ENCODE data around the gene KMT2B.

- TF ChIP-seq PRPF4 (IDR thresholded peaks at IDR 0.05; ENCODE audit: insufficient read depth, low read depth, low read length, poor library complexity, severe bottlenecking) (no peak), CREBBP (IDR thresholded peaks at IDR 0.05; ENCODE audit: low read depth, low read length) (no peak), USF2 (CRISPR knock-in tag; IDR thresholded peaks at IDR 0.05) (no peak), SP1 (CRISPR knock-in tag; IDR thresholded peaks at IDR 0.05) (no peak)
Observed at GRCh38 chr19:35767288-35768081, 49.7 kb downstream of the KMT2B start.

Data from K562 (cell line).